NCI-H1105 (cell line): ENCODE data around the gene CARD19.
A peak's percentile ranks its signal among the peaks of the same experiment; 100 is the strongest.

Experiments used
- DNase-seq: peaks from one replicate; lab custom pipeline; 2025; lab: John Stamatoyannopoulos, UW

CARD19 gene

DNA sequence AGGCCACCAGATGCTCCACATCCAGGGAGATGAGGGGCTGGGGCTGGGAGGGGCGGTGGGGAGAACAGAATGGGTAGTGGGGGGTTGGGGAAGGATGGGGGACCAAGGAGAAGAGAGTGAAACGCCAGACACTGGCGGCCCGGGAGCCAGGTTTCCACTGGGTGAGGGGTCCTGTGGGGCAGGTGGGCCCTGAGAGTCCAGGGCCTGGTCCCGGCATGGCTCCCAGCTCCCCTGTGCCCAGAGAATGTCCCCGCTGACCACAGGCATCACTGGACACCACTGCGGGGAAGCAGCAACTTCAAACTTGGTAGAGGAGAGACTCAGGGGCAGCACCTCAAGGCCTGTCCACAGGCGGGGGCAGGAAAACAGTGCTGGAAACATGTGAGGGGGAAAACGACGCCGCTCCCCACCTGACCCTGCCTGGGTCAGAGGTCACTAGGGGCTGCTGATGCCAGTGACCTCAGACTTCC, 24.9 kb downstream of the CARD19 start:
- DNase-seq, result no peak

DNA sequence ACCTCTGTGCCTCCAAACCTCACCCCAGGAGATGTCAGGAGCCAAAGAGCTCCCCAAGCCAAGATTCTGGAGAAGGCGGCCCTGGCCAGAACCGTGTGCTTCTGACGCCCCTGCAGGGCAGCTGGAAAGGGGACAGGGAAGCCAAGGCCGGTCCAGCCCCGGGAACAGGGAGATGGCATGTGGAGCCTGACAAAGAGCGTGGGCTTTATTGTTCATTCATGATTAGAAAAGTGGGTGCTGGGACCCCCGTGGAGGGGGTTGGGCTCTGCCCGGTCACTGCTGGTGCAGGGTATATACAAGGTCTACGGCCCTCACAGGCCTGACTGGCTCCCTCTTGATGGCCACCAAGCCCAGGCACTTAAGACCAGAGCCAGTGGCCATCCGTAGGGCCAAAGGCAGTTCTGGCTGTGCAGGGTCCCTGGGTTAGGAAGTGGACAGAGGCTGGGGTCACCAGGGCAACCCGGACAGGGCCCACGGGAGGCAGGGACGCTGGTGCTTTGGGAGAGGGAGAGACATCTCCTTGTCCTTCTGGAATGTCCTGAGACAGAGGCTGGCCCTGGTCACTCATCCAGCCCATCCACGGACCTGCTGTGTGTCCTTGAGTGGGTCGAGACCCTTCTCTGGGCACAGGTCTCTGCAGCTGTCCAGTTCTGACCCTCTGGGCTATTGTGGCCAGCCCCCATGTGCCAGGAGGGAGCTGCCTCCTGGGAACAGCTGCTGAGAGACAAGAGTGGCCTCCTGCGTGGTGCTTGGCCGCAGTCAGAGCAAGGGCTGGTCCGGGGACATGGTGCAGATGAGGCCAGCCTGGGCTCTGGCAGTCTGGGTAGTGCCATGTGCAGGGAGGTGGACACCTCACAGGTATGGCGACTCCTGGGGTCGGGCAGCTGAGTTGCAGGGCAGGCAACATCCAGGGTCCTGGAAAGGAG, 25.6 kb downstream of the CARD19 start:
- DNase-seq, result no peak

DNA sequence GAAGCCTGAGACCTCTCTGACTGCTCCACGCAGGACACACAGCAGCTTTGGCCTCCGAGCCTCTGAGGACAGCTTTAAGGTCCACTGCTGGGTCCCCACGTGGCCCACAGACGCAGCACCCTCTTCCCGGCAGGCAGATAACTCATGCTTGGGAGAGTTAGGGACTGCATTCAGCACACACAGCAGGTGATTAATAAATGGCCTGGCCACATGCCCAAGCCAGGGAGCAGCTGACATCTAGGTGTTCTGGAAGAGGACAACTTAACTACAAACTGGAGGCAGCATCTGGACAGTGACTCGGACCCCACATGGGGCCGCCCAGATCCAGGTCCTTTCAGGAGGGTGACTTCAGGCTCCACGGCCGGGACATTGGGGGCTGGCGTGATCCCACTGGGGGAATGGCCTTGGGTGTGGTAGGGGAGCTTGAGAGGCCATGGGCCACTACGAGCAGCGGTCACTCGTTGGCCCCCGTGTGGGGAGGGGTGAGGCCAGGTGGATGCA, 26.8 kb downstream of the CARD19 start:
- no peak for DNase-seq

DNA sequence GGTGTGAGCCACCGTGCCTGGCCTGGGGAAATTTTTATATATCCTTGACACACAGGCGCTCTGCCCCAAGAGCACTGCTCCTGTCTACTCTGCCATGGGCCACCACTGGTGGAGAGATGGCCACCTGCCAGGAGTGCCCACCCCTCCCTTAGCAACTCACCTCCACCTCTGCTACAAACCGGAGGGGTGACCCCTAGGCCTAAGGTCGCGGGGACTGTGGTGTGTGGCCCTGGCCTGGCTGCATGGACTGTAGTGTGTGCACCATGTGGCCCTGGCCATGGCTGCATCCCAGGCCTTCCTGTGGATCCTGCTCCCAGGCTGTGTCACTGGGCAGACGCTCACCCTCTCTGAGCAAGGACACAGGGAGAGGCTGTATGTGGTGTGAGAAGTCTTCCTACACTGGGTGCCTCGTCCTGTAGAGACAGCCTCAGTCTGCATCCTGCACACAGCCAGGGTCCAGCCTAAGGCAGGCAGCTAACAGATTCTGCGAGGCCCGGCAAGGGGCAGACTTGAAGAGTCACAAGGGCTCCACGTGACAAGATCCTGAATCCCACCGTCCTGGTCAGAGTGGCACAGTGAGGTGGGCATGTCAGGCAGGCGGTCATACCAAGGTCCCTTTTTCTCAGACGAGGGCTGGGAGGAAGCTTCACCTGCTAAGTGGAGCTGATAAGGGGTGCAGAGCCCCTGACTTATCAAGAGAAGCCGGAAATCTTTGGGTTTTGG, 27.7 kb downstream of the CARD19 start:
- no peak for DNase-seq

DNA sequence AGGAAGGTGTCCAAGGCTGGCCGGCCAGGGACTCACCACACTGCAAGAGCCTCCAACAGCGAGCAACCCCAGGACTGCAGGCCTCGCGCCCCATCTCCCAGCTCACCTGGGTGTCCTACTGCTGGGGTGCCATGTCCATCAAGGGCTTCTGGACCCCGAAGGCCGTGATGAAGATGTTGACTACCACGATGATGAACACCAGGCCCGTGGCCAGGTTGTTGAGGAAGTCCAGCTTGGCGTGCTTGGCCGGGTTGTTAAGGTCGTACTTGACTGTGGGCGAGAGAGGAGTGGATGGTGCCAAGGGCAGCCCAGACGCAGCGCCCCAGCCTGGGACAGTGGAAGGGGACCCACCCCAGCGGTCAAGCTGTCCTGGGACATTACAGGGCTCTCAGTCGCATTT, 28.8 kb downstream of the CARD19 start:
- no peak for DNase-seq

DNA sequence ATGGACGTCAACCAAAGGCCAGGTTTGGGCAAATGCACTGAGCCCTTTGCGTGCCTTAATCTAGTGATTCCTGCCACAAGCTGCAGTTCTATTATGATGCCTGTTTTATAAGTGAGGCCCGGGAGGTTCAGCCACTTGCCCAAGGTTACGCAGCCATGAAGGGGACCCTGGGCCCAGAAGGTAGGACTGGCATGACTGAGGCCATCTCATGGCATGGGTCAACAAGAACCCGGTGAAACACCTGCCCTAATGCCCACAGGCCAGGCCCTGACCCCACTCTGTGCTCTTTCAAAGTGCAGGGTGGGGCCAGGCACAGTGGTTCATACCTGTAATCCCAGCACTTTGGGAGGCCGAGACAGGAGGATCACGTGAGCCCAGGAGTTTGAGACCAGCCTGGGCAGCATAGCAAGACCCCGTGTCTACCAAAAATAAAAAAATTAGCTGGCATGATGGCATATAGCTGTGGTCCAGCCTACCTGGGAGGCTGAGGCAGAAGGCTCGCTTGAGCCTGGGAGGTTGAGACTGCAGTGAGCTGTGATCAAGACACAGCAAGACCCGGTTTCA, 29.4 kb downstream of the CARD19 start:
- no peak for DNase-seq

DNA sequence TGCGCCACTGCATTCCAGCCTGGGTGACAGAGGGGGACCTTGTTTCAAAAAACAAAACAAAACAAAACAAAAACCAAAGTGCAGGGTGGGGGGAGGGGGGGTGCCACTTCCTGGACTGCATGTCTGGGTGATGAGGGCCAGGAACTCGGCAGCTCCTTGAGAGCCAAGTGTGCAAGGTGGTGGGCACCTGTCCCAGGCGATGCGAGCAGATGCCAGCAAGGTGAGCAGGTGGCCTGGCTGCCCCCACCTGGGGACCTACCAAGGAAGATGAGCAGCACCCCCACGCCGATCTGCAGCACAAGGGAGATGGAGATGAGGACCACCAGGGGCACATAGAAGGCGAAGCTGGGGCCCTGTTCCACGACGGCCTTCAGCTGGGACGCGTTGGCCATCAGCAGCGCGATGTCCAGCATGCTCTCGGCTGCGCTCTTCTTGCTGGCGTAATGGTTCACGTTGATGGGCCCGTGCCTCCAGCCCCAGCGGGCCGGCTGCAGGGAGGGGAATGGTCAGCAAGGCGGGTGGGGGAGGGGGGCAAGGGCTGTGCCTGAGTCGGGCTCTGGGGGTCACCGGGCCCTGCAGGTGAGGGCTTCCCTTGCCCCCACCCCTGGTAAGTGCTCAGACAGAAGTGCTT, 30.2 kb downstream of the CARD19 start:
- DNase-seq, result no peak

DNA sequence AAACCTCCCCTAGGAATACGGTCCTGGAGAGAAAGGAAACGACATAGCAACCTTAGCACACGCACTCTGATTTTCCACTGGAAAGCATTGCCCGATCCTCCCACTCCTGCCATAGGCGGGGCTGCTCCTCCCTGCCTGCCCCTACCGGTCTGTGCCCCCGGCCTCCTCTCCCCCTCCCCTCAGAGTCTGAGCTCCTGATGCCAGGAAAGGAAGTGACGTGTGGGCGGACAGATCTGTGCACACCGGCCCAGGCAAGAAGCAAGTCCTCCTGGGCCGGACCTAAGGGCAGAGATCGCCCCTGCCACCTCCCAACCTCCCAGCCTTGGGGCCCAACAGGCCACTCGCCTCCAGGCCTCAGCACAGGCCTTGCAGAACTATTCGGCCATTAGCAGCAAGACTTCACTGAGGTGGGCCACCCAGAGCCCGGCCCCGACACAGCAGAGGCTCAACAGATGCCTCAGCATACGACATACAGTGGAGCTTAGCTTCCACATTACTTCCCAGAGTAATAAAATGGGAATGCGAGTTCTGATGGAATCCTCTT, 30.9 kb downstream of the CARD19 start:
- no peak for DNase-seq

DNA sequence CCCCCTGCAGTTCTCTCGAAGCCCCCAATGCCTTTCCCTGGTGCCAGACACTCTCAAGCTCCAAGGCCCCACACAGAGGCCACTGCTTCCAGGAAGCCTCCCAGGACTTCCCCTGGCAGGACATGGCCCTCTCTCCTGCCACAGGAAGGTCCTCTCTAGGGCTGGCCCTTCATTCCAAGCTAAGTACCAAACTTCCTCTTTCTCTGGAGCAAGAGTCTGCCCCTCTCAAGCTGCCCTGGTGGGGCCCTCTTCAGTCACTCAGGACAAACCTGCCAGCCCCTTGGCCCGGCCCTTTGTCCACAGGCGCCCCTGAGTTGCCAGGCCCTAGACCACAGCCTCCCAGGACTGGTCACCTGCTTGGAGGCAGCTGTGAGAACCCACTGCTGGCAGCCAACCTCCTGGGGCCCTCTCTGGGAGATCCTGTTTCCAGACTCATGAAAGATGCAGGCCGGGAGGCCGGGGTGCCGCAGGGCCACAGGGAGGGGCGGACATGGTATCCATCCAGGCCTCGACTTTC, 31.4 kb downstream of the CARD19 start:
- DNase-seq, result no peak

DNA sequence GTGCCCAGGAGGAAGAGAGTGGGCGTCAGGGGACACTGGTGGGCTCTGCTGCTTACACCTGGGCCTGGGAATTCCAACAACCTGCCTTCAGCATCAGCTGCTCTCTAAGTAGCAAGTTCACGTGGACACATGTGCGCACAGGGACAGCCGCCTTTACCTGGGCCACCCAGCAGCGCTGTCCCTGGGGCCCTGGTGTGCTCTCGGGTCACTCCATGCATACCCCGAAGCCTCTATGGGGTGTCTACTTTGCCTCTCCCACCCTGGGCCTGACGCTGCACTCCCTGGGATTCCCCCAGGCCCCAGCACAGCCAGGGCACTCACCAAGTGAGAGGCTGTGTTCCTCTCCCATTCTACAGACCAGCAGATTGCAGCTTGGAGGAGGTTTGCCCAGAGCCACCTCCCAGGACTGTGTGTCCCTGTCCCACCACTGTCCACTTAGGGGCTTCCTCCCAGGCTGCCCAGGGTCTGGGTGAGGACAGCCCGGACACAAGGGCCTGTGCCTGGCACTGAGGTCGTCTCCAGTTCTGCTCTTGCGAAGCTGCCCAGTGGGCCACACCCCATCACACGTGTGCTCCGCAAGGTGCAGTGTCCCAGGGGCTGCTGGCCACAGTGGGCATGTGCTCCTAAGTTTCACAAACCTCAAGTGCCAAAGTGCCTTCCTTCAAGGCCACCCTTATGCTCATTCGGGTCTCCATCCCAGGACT, 32.1 kb downstream of the CARD19 start:
- no peak for DNase-seq

DNA sequence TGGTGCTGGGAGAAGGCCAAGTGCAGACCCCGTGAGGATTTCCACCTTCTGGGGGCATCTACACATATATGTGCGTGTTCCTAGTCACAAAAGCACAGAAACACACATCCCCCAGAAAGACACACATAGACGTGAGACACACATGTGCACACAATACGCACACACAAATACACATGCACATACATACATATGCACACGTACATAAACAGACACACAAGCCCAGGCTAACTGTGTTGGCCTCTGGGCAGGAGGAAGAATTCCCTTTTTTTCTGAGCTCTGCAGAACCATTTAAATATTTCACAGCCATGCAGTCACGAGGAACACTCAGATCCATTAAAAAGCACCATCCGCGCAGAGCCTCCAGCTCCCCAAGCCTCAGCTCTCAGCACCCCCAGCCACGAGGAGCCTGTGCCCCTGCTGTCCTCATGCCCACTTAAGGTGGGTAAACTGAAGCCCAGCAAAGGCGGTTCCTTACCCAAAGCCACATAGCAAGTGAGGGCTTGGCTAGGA, 32.8 kb downstream of the CARD19 start:
- DNase-seq, result no peak

DNA sequence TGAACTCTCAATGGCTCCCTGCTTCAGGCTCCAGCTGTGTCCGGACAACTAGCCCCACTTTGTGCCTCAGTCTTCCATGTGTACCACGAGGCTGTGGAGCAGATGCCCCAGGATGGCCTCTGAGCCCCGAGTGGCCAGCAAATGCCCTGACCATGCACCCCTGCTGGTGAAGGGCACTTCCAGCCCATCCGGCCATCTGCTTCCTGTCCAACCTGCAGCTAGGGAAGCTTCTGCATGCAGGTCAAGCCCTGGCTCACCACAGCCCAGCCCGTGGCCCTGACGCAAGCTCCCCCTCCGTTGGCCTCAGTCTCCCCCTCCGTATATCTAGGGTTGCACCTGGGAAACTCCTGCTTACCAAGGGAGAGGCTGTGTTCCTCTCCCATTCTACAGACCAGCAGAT, 33.3 kb downstream of the CARD19 start:
- no peak for DNase-seq

DNA sequence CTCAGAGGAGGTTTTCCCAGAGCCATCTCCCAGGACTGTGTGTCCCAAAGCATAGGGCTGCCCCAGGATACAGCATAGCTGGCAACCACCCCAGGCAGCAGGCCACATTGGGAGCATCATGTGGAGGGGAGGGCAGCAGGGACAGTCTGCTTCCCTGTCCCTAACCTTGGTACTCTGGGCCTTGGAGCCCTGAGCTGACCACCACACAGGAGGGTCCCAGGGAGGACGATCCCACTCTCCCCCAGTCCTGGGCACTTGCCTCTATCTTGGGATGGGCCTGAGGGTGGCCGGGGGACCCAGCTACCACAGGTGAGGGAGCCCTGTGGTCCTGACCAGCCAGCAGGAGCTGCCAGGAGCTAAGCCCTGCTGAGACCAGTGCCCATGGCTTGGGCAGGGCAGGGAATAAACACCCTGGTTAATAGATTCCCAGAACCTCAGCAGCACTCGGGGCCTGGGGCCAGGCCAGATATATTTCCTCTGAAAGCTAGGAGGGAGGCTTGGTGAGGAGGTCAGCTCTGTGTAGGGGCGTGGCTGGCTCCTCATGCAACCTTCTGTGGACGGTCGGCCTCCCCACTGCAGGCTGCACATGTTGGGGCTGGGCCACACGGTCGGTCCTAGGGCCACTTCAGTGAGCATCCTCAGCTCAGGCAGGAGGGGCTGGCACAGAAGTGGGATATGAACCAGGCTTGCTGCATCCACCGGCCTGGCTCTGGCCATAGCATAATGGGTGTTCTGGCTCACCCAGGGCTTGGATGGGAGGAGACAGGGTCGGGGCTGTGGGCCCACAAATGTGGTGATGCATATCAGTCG, 33.9 kb downstream of the CARD19 start:
- no peak for DNase-seq

DNA sequence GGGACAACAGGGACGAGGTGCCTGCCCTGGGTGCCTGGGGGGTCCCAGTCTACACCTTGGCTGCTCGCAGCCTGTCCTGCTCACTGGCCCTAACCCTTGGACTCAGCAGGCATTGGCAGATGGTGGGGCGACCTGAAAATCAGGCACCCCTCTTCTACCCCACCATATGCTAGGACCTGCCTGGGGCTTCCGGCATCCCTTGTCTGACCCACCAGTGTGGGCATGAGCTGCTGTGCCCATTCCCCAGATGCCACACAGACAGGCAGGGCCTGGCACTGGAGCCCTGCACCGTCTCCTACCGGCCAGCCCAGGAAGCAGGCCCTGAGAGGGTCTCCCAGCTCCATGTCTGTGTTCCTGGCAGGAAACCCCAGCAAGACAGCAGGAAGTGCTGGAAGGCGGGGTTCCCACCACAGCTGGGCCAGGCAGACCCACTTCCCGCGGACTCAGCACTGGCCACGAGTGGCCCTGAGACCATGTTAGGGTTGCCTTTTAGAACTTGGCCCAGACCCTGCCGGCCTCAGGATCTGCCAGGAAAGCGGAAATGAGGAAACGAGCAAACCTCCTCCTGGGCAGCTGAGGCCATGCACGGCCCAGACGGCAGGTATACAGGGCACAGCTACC, 35.0 kb downstream of the CARD19 start:
- DNase-seq, result no peak

DNA sequence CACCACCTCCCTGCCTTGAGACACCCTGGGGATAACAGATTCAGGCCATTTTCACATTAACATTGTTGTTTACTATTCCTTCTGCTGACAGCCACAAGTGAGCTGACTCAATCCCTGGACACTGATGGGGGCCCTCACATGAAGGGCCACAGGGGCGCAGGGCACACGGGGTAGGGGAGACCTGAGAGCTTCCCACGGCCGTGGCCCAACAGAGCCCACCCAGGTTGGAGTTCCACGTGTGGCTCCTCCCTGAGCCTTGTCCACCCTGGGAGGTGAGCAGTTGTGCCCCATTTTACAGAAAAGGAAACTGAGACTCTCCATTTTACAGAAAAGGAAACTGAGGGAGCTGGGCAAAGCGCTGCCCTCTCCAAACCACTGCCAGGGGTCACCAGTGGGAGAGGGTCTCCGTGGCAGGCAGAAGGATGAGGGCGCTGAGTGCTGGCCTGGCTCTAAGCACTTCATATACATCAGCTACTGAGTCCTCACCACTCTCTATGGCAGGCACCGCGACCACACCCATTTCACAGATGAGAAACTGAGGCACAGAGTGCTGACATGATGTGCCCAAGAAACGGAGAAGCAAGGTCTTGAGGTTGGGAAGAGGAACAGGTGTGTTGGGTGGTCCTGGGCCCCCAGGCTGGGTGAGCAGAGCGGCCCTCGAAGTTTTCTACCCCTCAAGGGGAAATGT, 35.7 kb downstream of the CARD19 start:
- DNase-seq, result no peak

DNA sequence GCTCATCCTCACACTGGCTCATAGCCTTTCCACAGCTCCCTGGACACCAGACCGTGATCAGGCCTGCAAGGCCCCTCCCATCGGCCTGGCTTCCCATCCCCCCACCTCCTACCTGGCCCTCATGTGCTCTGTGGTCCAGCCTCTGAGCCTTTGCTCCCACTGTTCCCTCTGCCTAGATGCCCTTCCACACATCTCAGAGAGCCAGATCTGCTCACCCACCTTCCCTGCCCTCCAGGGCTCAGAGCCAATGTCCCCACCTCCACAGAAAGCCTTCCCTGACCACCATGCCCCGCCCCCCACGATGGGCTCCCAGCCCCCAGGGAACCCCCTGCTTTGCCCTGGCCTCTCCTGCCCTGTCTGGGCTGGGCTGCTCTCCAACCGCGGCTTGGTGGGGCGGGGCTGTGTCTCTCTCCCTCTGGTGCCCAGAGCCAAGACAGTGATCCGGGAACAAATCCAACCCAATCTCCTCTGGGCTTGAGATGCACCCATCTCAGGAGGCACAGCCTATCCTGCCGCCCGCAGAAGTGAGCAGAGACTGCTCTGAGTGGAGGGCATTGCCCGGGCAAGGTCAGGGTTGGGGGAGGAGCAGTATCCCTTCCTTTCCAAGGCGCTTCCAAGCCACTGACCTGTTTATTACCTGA, 36.4 kb downstream of the CARD19 start:
- DNase-seq, result no peak

DNA sequence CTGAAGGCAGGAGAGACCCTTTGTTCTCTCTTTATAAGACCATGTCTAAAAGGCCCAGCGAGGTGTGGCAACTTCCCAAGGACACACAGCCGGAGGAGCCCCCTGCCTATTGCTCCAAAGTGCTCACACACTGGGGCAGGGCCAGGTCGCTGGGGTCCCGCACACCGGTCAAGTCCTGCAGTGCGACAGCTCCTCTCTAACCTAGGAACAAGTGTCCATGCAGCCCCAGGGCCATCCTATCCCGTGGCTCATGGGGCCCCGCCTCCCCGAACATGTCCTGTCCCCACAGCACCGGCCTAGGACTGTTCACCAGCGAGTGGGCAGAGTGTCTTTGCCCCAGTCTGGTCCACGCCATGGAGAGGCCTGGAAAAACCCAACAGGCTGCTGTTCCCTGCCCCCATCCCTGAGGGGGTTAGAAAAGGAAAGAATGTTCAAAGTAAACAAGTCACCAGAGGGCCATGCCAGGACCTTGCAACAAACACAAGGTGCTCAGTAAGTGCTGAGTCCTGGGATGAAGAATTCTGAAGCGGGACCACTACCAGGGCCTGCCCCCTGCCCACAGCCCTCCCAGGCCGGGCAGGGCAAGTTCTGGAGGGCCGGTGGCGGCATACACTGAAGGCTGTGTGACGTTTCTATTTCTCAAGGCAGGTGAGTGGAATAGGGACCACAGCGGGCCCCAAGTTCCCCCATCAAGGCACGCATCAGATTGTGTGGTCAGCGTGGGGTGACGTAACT, 37.1 kb downstream of the CARD19 start:
- no peak for DNase-seq

DNA sequence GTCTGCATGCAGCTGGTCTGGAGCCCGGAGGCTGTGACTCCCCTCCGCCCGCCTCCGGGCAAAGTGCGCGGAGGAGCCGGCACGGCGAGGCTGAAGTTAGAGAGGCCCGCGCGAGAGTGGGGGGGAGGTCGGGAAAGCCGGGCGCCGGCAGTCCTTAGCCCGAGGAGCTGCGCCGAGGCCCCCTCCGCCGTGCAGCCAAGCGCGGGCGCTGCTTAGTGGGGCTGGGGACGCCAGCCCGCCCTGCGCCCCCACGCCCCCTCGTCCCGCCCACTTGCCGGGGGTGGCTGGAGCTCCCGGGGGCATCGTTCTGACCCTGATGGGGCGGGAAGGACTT, 37.6 kb downstream of the CARD19 start:
- peak; percentile 16 for DNase-seq
